NCI-H2171 (cell line): ENCODE results near the gene BHLHA15.

Source experiments
- DNase-seq: peaks from one replicate; lab custom pipeline; 2025; lab: John Stamatoyannopoulos, UW

The BHLHA15 gene

DNA sequence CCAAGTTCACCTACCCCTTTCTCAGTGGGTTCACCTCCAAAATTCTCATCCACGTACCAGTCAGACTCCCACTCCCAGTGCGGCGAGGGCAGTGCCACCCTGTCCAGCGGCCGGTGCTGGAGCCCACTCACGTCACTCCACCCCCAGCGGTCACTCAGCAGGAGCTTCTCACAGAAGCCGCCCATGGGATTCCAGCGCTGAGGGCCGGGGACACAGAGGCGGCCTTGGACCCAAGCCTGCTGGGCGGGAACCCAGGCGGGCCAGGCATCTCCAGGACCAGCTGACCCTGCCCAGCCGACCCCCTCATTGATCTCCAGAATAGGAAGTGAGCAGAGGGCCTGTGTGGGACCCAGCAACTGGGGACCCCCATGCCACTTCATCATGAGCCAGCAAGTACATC is 33.6 kb downstream of the BHLHA15 start:
- no peak for DNase-seq

GRCh38 chr7:98248156-98248555 is 36.9 kb downstream of the BHLHA15 start:
- DNase-seq = no peak

DNA sequence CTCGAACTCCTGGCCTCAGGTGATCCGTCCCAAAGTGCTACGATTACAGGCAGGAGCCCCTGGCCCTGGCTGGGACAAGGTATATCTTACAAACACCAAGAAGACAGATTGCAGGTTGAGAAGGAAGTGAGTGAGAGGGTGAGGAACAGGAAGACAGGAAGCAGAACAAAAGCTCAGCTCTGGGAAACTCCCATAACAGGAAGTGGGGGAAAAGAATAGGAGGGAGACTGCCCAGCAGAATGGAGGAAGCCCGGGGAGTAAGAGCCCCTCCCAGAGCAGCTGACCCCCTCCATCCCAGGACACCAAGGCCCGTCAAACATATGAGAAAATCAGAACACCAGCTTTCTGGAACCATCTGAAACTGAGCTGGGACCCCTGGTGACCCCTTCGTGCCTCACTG is 37.9 kb downstream of the BHLHA15 start:
- no peak for DNase-seq

DNA sequence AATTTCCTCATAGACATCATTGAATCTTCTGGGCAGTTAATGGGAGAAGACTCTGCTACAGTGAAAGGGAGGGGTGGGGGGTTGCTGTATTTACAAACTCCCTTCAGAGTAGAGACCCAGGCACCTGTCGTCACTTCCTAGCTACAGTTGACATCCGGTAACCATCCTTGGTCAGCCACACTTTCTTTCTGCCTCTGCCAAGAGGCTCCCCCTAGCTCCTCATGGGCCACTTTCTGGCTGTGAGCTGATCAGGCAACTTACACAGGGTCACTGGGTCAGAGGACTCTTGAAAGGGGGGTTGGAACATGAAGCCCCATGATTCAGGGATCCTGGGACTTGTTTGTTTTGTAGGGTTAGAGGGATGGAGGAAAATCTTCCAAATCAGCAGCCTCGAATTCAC is 39.5 kb downstream of the BHLHA15 start:
- DNase-seq = no peak

- no peak for DNase-seq
Measured at GRCh38 chr7:98251231-98251600, 40.0 kb downstream of the BHLHA15 start.

DNA sequence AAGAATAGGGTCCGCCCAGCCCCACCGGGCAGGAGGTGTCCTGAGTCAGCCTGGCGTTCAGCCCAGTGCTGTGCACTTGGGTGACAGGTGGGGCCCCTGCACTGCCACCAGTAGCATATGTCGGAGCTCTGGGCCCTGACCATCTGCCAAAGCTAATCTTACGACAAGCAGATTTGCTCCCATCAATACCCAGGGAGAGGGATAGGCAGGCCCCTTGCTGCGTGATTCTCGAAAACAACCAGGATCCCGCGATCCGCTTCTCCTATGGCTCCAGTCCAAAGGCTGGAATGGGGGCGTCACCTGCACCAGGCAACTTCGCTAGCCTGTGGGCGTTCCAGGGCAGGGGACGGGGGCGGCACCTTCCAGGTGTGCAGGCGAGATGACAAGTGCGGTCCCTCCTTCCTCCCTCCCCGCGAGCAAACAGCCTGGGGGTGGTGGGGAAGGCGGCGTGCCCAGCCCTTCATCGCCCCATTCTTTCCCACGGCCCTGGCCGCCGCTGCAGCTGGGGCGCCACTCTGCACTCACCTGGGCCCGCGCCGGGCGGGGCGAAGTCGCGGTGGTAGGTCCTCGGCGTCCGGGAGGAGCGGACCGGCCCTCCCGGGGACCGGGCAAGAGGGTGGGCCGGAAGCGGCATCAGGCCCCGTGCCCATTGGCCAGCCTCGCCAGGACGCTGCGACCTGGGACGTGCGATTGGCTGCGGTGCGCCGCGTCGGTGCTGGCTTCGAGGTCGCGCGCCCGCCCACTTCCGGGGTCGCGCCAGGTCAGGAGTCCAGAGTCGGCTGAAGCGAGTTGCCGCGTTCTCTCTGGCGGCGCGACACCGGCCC is 40.6 kb downstream of the BHLHA15 start, which contains the start of gene TECPR1:
Gene TECPR1, minus strand, starts transcription at position 632 of the 824 bp plus-strand sequence. CDS start 6,086 bp downstream, outside the sequence.
- DNase-seq = peak; percentile 94

- DNase-seq = no peak
Measured at GRCh38 chr7:98252425-98253054, 41.3 kb downstream of the BHLHA15 start.

DNA sequence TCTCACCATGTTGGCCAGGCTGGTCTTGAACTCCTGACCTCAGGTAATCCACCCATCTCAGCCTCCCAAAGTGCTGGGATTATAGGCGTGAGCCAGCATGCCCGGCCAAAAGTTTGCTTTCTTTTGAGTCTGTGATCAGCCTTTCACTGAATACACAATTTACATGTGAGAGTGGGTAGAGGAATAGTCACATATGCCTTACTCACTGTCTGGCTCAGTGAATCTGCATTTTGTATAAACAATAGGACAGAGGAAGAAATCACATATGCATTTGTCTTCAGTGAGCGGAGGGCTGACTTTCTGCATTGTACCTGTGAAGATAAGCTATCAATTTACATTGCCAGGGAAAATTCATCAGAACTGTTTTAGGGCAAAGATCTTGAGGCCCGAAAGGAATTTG is 43.3 kb downstream of the BHLHA15 start:
- no peak for DNase-seq

GRCh38 chr7:98254951-98255610 is 43.8 kb downstream of the BHLHA15 start:
- no peak for DNase-seq

GRCh38 chr7:98256431-98256830 is 45.2 kb downstream of the BHLHA15 start:
- DNase-seq = peak; percentile 87

GRCh38 chr7:98257701-98258100 is 46.5 kb downstream of the BHLHA15 start:
- no peak for DNase-seq
